H9 (cell line): ENCODE data around the gene ANKRD52. TPM values are rescaled to one million over a fixed set of nuclear protein-coding genes. Genes with fewer than 3 reads are reported as not detected.

Experiments used
- DNase-seq: peaks from one replicate; pipeline ENCODE4 v3.0.0-alpha.2; 2017
- H2AFZ ChIP-seq: one replicate; pipeline ENCODE4 v1.6.1; 2013; ENCODE audit warnings: mild to moderate bottlenecking, low read length, control low read depth, moderate library complexity
- H2AK5ac ChIP-seq: 2 replicates; pipeline ENCODE4 v1.6.1; 2013; ENCODE audit warnings: low read length, control low read depth, mixed read lengths; ENCODE audit not compliant: insufficient read length
- H2BK120ac ChIP-seq: one replicate; pipeline ENCODE4 v1.6.1; 2013; ENCODE audit warnings: low read depth, mild to moderate bottlenecking, low read length, control low read depth, inconsistent platforms; ENCODE audit not compliant: poor library complexity, severe bottlenecking
- H2BK12ac ChIP-seq: 2 replicates; pipeline ENCODE4 v1.6.1; 2013; ENCODE audit warnings: low read length, control low read depth, mixed read lengths, low read depth; ENCODE audit not compliant: insufficient read length
- H2BK15ac ChIP-seq: 2 replicates; pipeline ENCODE4 v1.6.1; 2013; ENCODE audit warnings: low read depth, low read length, control low read depth
- H2BK20ac ChIP-seq: one replicate; pipeline ENCODE4 v1.6.1; 2013; ENCODE audit warnings: low read depth, mild to moderate bottlenecking, low read length, control low read depth, inconsistent platforms; ENCODE audit not compliant: poor library complexity, severe bottlenecking
- H2BK5ac ChIP-seq: 2 replicates; pipeline ENCODE4 v1.6.1; 2013; ENCODE audit warnings: low read length, control low read depth, mixed read lengths; ENCODE audit not compliant: insufficient read length
- H3K14ac ChIP-seq: 2 replicates; pipeline ENCODE4 v1.6.1; 2013; ENCODE audit warnings: low read length, control low read depth; ENCODE audit not compliant: insufficient read depth
- H3K18ac ChIP-seq: 2 replicates; pipeline ENCODE4 v1.6.1; 2013; ENCODE audit warnings: low read depth, mild to moderate bottlenecking, mixed read lengths, low read length, control low read depth; ENCODE audit not compliant: insufficient read length
- H3K23ac ChIP-seq: 2 replicates; pipeline ENCODE4 v1.6.1; 2013; ENCODE audit warnings: low read length, control low read depth, mixed read lengths, low read depth; ENCODE audit not compliant: insufficient read length
- H3K23me2 ChIP-seq: 2 replicates; pipeline ENCODE4 v1.6.1; 2013; ENCODE audit warnings: low read depth, mild to moderate bottlenecking, mixed read lengths, low read length, control low read depth; ENCODE audit not compliant: insufficient read length, poor library complexity, severe bottlenecking
- H3K27ac ChIP-seq: 2 replicates; pipeline ENCODE4 v1.5.1; 2013; ENCODE audit warnings: low read length, control low read depth, mixed read lengths, low read depth; ENCODE audit not compliant: insufficient read length
- H3K27me3 ChIP-seq: 2 replicates; pipeline ENCODE4 v1.6.1; 2013; ENCODE audit warnings: low read length, control low read depth, inconsistent platforms; ENCODE audit not compliant: insufficient read depth
- H3K4ac ChIP-seq: 2 replicates; pipeline ENCODE4 v1.6.1; 2013; ENCODE audit warnings: low read depth, mild to moderate bottlenecking, control low read depth, inconsistent platforms, low read length, moderate library complexity
- H3K4me1 ChIP-seq: 2 replicates; pipeline ENCODE4 v1.6.1; 2013; ENCODE audit warnings: low read length, control low read depth, inconsistent platforms; ENCODE audit not compliant: insufficient read depth
- H3K4me2 ChIP-seq: 2 replicates; pipeline ENCODE4 v1.6.1; 2013; ENCODE audit warnings: low read length, control low read depth, mixed read lengths; ENCODE audit not compliant: insufficient read length, insufficient read depth
- H3K56ac ChIP-seq: 2 replicates; pipeline ENCODE4 v1.6.1; 2013; ENCODE audit warnings: low read depth, mild to moderate bottlenecking, mixed read lengths, low read length, control low read depth; ENCODE audit not compliant: insufficient read length
- H3K79me1 ChIP-seq: 2 replicates; pipeline ENCODE4 v1.6.1; 2013; ENCODE audit warnings: low read depth, mild to moderate bottlenecking, moderate library complexity, low read length, control low read depth, inconsistent platforms; ENCODE audit not compliant: insufficient read depth, poor library complexity, severe bottlenecking
- H3K79me2 ChIP-seq: 2 replicates; pipeline ENCODE4 v1.6.1; 2013; ENCODE audit warnings: low read length, control low read depth, inconsistent platforms; ENCODE audit not compliant: insufficient read depth
- H3K9ac ChIP-seq: 2 replicates; pipeline ENCODE4 v1.6.1; 2013; ENCODE audit warnings: low read length, control low read depth, mixed read lengths; ENCODE audit not compliant: insufficient read length; ENCODE audit errors: extremely low read depth
- H3K9me3 ChIP-seq: one replicate; pipeline ENCODE4 v1.6.1; 2013; ENCODE audit warnings: low read depth, low read length, inconsistent platforms; ENCODE audit not compliant: control insufficient read depth
- H3T11ph ChIP-seq: one replicate; pipeline ENCODE4 v1.6.1; 2013; ENCODE audit warnings: mild to moderate bottlenecking, low read length, control low read depth, inconsistent platforms
- H4K20me1 ChIP-seq: one replicate; pipeline ENCODE4 v1.6.1; 2013; ENCODE audit not compliant: control insufficient read depth, insufficient read length, insufficient read depth
- H4K5ac ChIP-seq: 2 replicates; pipeline ENCODE4 v1.6.1; 2013; ENCODE audit warnings: low read depth, mild to moderate bottlenecking, mixed read lengths, low read length, control low read depth; ENCODE audit not compliant: insufficient read length
- H4K8ac ChIP-seq: replicated peaks from 2 replicates; pipeline ENCODE4 v1.6.1; 2013; ENCODE audit warnings: low read length, control low read depth, mixed read lengths, low read depth; ENCODE audit not compliant: insufficient read length
- H4K91ac ChIP-seq: 2 replicates; pipeline ENCODE4 v1.6.1; 2013; ENCODE audit warnings: low read depth, mild to moderate bottlenecking, moderate library complexity, mixed read lengths, low read length, control low read depth; ENCODE audit not compliant: insufficient read length
- H3K27ac Mint-ChIP-seq, 3 experiments: 2 replicates in 2 of 3; 3 replicates in 1 of 3; pipeline ENCODE4 v1.8.0; 2020 to 2021; ENCODE audit warnings: mixed read lengths in 3 of 3, mild to moderate bottlenecking in 1 of 3, moderate library complexity in 1 of 3
- H3K27me3 Mint-ChIP-seq: 2 replicates; pipeline ENCODE4 v1.8.0; 2021; ENCODE audit warnings: low read depth, mild to moderate bottlenecking, moderate library complexity, mixed read lengths
- H3K36me3 Mint-ChIP-seq, 3 experiments: 2 replicates in 2 of 3; 3 replicates in 1 of 3; pipeline ENCODE4 v1.8.0; 2020 to 2021; ENCODE audit warnings: low read depth in 3 of 3, mixed read lengths in 3 of 3; ENCODE audit not compliant: insufficient read depth in 1 of 3
- H3K4me1 Mint-ChIP-seq, 2 experiments: 2 replicates each; pipeline ENCODE4 v1.8.0; 2020; ENCODE audit warnings: mixed read lengths in 2 of 2
- H3K4me3 Mint-ChIP-seq, 2 experiments: 2 replicates in 1 of 2; 3 replicates in 1 of 2; pipeline ENCODE4 v1.8.0; 2020 to 2021; ENCODE audit warnings: mild to moderate bottlenecking in 2 of 2, mixed read lengths in 2 of 2, moderate library complexity in 1 of 2
- H3K9me3 Mint-ChIP-seq, 2 experiments: 2 replicates in 1 of 2; 3 replicates in 1 of 2; pipeline ENCODE4 v1.8.0; 2020; ENCODE audit warnings: mild to moderate bottlenecking in 2 of 2, mixed read lengths in 2 of 2, moderate library complexity in 1 of 2
- WGBS: extraction: QIAGEN DNeasy Blood & Tissue Kit; methylation state at CpG from one replicate; pipeline ENCODE4 v1.1.7; 2013; ENCODE audit warnings: missing lambda C conversion rate, low lambda C conversion rate, mixed read lengths; ENCODE audit not compliant: insufficient read length; ENCODE audit errors: extremely low coverage; 5-methylcytosine and 5-hydroxymethylcytosine counted together
- total RNA-seq: library from RNA; stranded (reverse); gene quantifications from 2 replicates; pipeline ENCODE4 v1.2.1, GENCODE V29; 2021
- TF ChIP-seq, protein P1 (sequence below): fragments of 200-600 bp; sonication (generic); conservative IDR thresholded peaks from 3 replicates; pipeline ENCODE4 v1.8.0; 2021; ENCODE audit warnings: antibody characterized with exemption, mild to moderate bottlenecking

The ANKRD52 gene
- total RNA-seq, 1 experiment from 2014 or later: 33.4 TPM

DNA sequence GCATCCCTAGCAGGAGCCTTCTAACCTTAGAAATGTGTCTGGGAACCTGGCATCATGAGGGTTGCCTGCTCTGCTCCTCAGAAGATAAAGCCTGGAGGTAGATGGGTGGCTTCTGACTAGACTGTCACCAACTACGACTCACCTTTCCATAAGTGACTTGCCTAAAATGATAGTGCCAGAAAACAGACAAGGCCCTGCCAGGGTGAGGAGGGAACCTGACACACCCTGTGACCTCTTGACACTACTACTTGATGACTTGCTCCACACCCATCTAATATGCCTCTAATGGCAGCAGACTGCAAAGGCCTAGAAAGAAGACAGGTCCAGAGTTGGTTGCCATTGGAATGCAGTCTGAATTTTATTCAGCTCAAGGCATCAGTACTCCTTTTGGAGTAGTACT lies 45.8 kb downstream of the ANKRD52 start:
- H2BK15ac ChIP-seq: no peak overlapping the region

More for the DNA sequence above, 45.8 kb downstream of the ANKRD52 start:
- Histone ChIP-seq H3T11ph (no peak overlapping the region), H2BK12ac (no peak overlapping the region), H4K20me1 (no peaks in the 10 kb centered on the region), H2AK5ac (no peak overlapping the region), H3K79me1 (peaks cover 3% of the 10 kb centered on the region), H4K91ac (no peak overlapping the region), H3K4me1 (no peaks in the 10 kb centered on the region), H3K4me2 (no peak overlapping the region), H2BK120ac (no peak overlapping the region), H3K27ac (no peak overlapping the region), H3K79me2 (no peaks in the 10 kb centered on the region), H3K14ac (no peak overlapping the region), H3K23me2 (no peaks in the 10 kb centered on the region), H2BK5ac (no peak overlapping the region), H3K4ac (no peak overlapping the region), H3K56ac (no peak overlapping the region), H3K9me3 (no peaks in the 10 kb centered on the region), H3K23ac (no peak overlapping the region), H3K9ac (no peak overlapping the region), H4K5ac (no peak overlapping the region), H2BK20ac (no peak overlapping the region), H2AFZ (no peak overlapping the region), H4K8ac (no peak overlapping the region), H3K27me3 (no peaks in the 10 kb centered on the region), H3K18ac (no peak overlapping the region)
- Mint-ChIP-seq H3K36me3 (peaks cover 53 to 88% (median 85%) of the 10 kb centered on the region in 3 experiments), H3K9me3 (no peaks in the 10 kb centered on the region), H3K27me3 (no peaks in the 10 kb centered on the region; the same call in 1 of the 2 replicates), H3K4me3 (no peak overlapping the region), H3K27ac (0 out of 7 replicates have a peak overlapping the region, but pooled peaks of 1 of the 3 experiments have one; percentile 40), H3K4me1 (no peaks in the 10 kb centered on the region)
- no peak for DNase-seq
- no CpG with 5 or more reads among the region's 1 CpG for WGBS
- TF ChIP-seq, protein P1, sequence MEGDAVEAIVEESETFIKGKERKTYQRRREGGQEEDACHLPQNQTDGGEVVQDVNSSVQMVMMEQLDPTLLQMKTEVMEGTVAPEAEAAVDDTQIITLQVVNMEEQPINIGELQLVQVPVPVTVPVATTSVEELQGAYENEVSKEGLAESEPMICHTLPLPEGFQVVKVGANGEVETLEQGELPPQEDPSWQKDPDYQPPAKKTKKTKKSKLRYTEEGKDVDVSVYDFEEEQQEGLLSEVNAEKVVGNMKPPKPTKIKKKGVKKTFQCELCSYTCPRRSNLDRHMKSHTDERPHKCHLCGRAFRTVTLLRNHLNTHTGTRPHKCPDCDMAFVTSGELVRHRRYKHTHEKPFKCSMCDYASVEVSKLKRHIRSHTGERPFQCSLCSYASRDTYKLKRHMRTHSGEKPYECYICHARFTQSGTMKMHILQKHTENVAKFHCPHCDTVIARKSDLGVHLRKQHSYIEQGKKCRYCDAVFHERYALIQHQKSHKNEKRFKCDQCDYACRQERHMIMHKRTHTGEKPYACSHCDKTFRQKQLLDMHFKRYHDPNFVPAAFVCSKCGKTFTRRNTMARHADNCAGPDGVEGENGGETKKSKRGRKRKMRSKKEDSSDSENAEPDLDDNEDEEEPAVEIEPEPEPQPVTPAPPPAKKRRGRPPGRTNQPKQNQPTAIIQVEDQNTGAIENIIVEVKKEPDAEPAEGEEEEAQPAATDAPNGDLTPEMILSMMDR: no peak
